ENCODE measurements around the gene REV3L. TPM values are rescaled to one million over a fixed set of nuclear protein-coding genes. Genes with fewer than 3 reads are reported as not detected.
A peak's percentile ranks its signal among the peaks of the same experiment; 100 is the strongest.

Gene REV3L
- total and polyA plus RNA-seq, 4 donors: 8.8 to 91.4 (median 19.8) TPM

DNA sequence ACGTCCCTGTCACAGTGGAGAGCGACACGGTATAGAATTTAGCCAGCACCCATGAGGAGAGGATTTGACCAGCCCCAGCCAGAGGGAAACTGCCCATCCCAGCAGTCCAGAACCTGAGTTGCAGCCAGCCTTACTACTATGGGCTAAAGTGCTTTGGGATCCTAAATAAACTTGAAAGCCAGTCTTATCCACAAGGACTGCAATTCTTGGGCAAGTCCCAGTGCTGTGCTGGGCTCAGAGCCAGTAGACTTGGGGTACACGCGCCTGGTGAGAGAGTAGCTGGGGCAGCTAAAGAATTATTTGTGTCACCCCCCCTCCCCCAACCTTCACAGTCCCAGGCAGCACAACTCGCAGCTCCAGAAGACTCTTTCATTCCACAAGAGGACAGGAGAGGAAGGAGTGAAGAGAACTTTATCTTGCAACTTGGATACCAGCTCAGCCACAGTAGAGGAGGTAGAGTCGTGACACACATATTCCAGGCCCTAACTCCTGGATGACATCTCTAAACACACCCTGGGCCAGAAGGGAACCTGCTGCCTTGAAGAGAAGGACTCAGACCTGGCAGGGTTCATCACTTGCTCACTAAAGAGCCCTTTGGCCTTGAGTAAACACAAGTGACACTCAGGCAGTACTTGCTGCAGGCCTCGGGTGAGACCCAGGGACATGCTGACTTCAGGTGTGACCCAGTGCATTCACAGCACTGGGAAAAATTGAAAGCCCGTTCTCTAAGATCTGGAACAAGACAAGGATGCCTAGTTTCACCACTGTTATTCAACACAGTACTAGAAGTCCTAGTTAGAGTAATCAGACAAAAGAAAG is 100.3 kb downstream of the REV3L start:
- ATAC-seq (ENCODE audit: insufficient read depth, low FRiP score) (no peak), DNase-seq (peak in 1 of 3 donors; percentile 25)
- Histone ChIP-seq H3K27ac (ENCODE audit: low read depth in 1 of 2, low read length in 1 of 2) (peak overlapping the region in 1 of 2 donors; percentile 6), H3K36me3 (ENCODE audit: control insufficient read depth in 4 of 4, insufficient read depth in 4 of 4, low read length in 4 of 4) (peaks cover 5 to 36% (median 15%) of the 10 kb centered on the region in 4 donors), H3K27me3 (ENCODE audit: control insufficient read depth in 3 of 3, insufficient read depth in 3 of 3, low read length in 2 of 3) (no peaks in the 10 kb centered on the region), H3K9ac (ENCODE audit: insufficient read depth in 1 of 2, low read length in 2 of 2) (no peak overlapping the region), H3K4me3 (no peak overlapping the region), H3K4me1 (ENCODE audit: control insufficient read depth in 5 of 5, insufficient read depth in 5 of 5, low read length in 5 of 5) (peaks cover 0 to 4% (median 0%) of the 10 kb centered on the region in 5 donors), H3K9me3 (ENCODE audit: control insufficient read depth in 4 of 4, insufficient read depth in 3 of 4, low read length in 3 of 4) (no peaks in the 10 kb centered on the region)
- WGBS, 2 donors: 77 to 83% methylated on average over 9 of the region's 9 CpGs
- no peak for TF ChIP-seq CTCF (IDR thresholded peaks at IDR 0.05; ENCODE audit: control extremely low read depth, extremely low read depth)

GRCh38 chr6:111381728-111382127 is 101.3 kb downstream of the REV3L start:
- Histone ChIP-seq H3K4me1 (ENCODE audit: control insufficient read depth in 5 of 5, insufficient read depth in 5 of 5, low read length in 5 of 5) (peaks cover 0 to 4% (median 0%) of the 10 kb centered on the region in 5 donors), H3K27ac (ENCODE audit: low read depth in 1 of 2, low read length in 1 of 2) (no peak overlapping the region), H3K9ac (ENCODE audit: insufficient read depth in 1 of 2, low read length in 2 of 2) (no peak overlapping the region), H3K27me3 (ENCODE audit: control insufficient read depth in 3 of 3, insufficient read depth in 3 of 3, low read length in 2 of 3) (no peaks in the 10 kb centered on the region), H3K9me3 (ENCODE audit: control insufficient read depth in 4 of 4, insufficient read depth in 3 of 4, low read length in 3 of 4) (no peaks in the 10 kb centered on the region), H3K36me3 (ENCODE audit: control insufficient read depth in 4 of 4, insufficient read depth in 4 of 4, low read length in 4 of 4) (peaks cover 8 to 39% (median 16%) of the 10 kb centered on the region in 4 donors), H3K4me3 (no peak overlapping the region)
- TF ChIP-seq CTCF (IDR thresholded peaks at IDR 0.05; ENCODE audit: control extremely low read depth, extremely low read depth): no peak
- WGBS, 2 donors: 94 to 95% methylated on average over 1 of the region's 1 CpG
- no peak for DNase-seq
- ATAC-seq (ENCODE audit: insufficient read depth, low FRiP score): no peak

DNA sequence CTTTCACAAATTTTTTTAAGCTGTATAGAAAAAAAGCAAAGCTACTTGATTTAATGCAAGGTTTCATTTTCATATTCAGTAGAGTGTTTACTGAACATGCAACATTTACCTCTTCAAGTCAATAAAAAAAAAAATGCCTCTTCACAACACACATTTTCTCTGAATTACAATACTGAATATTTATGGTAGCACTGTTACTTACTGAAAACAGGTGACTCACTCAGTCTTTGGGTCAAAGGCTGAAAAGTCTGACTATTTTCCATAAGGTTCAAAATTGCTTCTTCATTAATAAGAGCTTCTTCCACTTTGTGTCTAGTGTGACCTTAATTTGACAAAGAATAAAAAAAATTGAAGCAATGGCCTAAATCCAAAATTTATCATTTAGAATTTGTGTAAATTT is 101.9 kb downstream of the REV3L start:
- no peak overlapping the region for H3K9ac ChIP-seq (ENCODE audit: insufficient read depth in 1 of 2, low read length in 2 of 2)
- H3K36me3 ChIP-seq (ENCODE audit: control insufficient read depth in 4 of 4, insufficient read depth in 4 of 4, low read length in 4 of 4): peaks cover 8 to 41% (median 16%) of the 10 kb centered on the region in 4 donors
- DNase-seq (no peak), ATAC-seq (ENCODE audit: insufficient read depth, low FRiP score) (no peak)
- no peaks in the 10 kb centered on the region for H3K9me3 ChIP-seq (ENCODE audit: control insufficient read depth in 4 of 4, insufficient read depth in 3 of 4, low read length in 3 of 4)
- H3K27me3 ChIP-seq (ENCODE audit: control insufficient read depth in 3 of 3, insufficient read depth in 3 of 3, low read length in 2 of 3): no peaks in the 10 kb centered on the region
- H3K4me1 ChIP-seq (ENCODE audit: control insufficient read depth in 5 of 5, insufficient read depth in 5 of 5, low read length in 5 of 5): peaks cover 0 to 4% (median 0%) of the 10 kb centered on the region in 5 donors
- H3K27ac ChIP-seq (ENCODE audit: low read depth in 1 of 2, low read length in 1 of 2): no peak overlapping the region
- TF ChIP-seq CTCF (IDR thresholded peaks at IDR 0.05; ENCODE audit: control extremely low read depth, extremely low read depth): no peak
- no peak overlapping the region for H3K4me3 ChIP-seq

Measured in lung (tissue), 12 donors.